HEK293T (cell line): Measurements from ENCODE around the gene MED27.

Experiments
- CTCF ChIA-PET: fragments of 350-600 bp; formaldehyde crosslinking; extraction: SDS; loops from one replicate; lab custom pipeline; 2021; ENCODE audit warnings: antibody characterized with exemption, inconsistent platforms; lab: Yijun Ruan, JAX
- POLR2A ChIA-PET: fragments of 350-600 bp; formaldehyde crosslinking; extraction: SDS; loops from one replicate; lab custom pipeline; 2020; ENCODE audit warnings: antibody characterized with exemption, inconsistent platforms; lab: Yijun Ruan, JAX
- DNase-seq: peaks from one replicate; pipeline ENCODE4 v3.0.0; 2012; ENCODE audit warnings: mixed read lengths; ENCODE audit errors: extremely low spot score
- ARNT ChIP-seq: fragments of 450-650 bp; IDR thresholded peaks from 2 replicates; pipeline ENCODE4 v1.6.1; 2017; ENCODE audit warnings: mild to moderate bottlenecking
- BHLHE40 ChIP-seq: fragments of 450-650 bp; IDR thresholded peaks from 2 replicates; pipeline ENCODE4 v1.6.1; 2016; ENCODE audit warnings: mild to moderate bottlenecking, moderate library complexity, borderline replicate concordance
- CTBP1 ChIP-seq: fragments of 450-650 bp; IDR thresholded peaks from 2 replicates; pipeline ENCODE4 v1.6.1; 2016; ENCODE audit warnings: borderline replicate concordance
- ELF4 ChIP-seq: fragments of 450-650 bp; IDR thresholded peaks from 2 replicates; pipeline ENCODE4 v1.6.1; 2017; ENCODE audit warnings: antibody characterized with exemption
- FOXA1 ChIP-seq: fragments of 450-650 bp; IDR thresholded peaks from 2 replicates; pipeline ENCODE4 v1.6.1; 2016; ENCODE audit warnings: mild to moderate bottlenecking
- FOXK2 ChIP-seq: fragments of 450-650 bp; IDR thresholded peaks from 2 replicates; pipeline ENCODE4 v1.6.1; 2016; ENCODE audit warnings: mild to moderate bottlenecking
- FOXM1 ChIP-seq: fragments of 450-650 bp; IDR thresholded peaks from 2 replicates; pipeline ENCODE4 v1.6.1; 2017; ENCODE audit warnings: mild to moderate bottlenecking, borderline replicate concordance
- HDGF ChIP-seq: fragments of 450-650 bp; IDR thresholded peaks from 2 replicates; pipeline ENCODE4 v1.6.1; 2017; ENCODE audit warnings: antibody characterized with exemption, borderline replicate concordance
- L3MBTL2 ChIP-seq: fragments of 450-650 bp; conservative IDR thresholded peaks from 2 replicates; pipeline ENCODE4 v1.6.1; 2016; ENCODE audit warnings: mild to moderate bottlenecking
- LEF1 ChIP-seq: fragments of 450-650 bp; IDR thresholded peaks from 2 replicates; pipeline ENCODE4 v1.6.1; 2017; ENCODE audit warnings: mild to moderate bottlenecking, borderline replicate concordance
- NFRKB ChIP-seq: fragments of 450-650 bp; IDR thresholded peaks from 2 replicates; pipeline ENCODE4 v1.6.1; 2016; ENCODE audit warnings: mild to moderate bottlenecking, moderate library complexity
- SP1 ChIP-seq: fragments of 450-650 bp; IDR thresholded peaks from 2 replicates; pipeline ENCODE4 v1.6.1; 2017
- SUZ12 ChIP-seq: fragments of 450-650 bp; IDR thresholded peaks from 2 replicates; pipeline ENCODE4 v1.6.1; 2016; ENCODE audit warnings: mild to moderate bottlenecking
- TARDBP ChIP-seq: fragments of 450-650 bp; IDR thresholded peaks from 2 replicates; pipeline ENCODE4 v1.6.1; 2016
- ZNF384 ChIP-seq: fragments of 450-650 bp; IDR thresholded peaks from 2 replicates; pipeline ENCODE4 v1.6.1; 2016
- TF ChIP-seq, protein P1 (sequence below): fragments of 450-650 bp; IDR thresholded peaks from 2 replicates; pipeline ENCODE4 v1.6.1; 2016

MED27 gene

DNA sequence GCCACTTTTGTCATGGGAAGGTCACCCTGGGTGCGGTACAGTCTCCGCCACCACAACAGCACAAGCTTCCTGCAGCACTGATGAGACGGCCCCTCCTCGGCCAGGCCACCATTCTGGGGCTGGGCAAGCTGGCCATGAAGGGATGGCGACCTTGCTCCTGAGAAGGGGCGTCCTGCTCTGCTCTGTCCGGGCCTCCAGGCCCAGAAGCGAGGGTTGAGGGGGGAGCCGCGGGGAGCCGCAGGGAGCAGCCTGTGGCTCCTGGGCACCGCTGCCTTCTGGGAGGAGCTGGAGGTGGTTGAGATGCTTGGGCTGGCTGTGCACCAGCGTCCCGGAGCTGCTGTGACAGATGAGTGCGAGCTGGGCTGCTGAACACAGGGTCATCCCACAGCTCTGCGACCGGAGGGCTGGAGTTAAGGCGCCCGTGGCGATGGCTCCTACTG lies 255.5 kb downstream of the MED27 start:
- no peak for DNase-seq
- TF ChIP-seq SUZ12 = no peak
- TF ChIP-seq TARDBP = no peak
- no peak for TF ChIP-seq ARNT
- TF ChIP-seq ZNF384 = no peak
- no peak for TF ChIP-seq BHLHE40
- TF ChIP-seq HDGF = no peak
- no peak for TF ChIP-seq FOXK2
- TF ChIP-seq FOXM1 = no peak
- TF ChIP-seq NFRKB = no peak
- TF ChIP-seq LEF1 = no peak
- no peak for TF ChIP-seq SP1
- no peak for TF ChIP-seq L3MBTL2
- no peak for TF ChIP-seq CTBP1
- TF ChIP-seq, protein P1, sequence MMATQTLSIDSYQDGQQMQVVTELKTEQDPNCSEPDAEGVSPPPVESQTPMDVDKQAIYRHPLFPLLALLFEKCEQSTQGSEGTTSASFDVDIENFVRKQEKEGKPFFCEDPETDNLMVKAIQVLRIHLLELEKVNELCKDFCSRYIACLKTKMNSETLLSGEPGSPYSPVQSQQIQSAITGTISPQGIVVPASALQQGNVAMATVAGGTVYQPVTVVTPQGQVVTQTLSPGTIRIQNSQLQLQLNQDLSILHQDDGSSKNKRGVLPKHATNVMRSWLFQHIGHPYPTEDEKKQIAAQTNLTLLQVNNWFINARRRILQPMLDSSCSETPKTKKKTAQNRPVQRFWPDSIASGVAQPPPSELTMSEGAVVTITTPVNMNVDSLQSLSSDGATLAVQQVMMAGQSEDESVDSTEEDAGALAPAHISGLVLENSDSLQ = no peak
- TF ChIP-seq FOXA1 = no peak
- TF ChIP-seq ELF4 = no peak
- ChIA-PET POLR2A (no interaction called here), CTCF (no interaction called here)

DNA sequence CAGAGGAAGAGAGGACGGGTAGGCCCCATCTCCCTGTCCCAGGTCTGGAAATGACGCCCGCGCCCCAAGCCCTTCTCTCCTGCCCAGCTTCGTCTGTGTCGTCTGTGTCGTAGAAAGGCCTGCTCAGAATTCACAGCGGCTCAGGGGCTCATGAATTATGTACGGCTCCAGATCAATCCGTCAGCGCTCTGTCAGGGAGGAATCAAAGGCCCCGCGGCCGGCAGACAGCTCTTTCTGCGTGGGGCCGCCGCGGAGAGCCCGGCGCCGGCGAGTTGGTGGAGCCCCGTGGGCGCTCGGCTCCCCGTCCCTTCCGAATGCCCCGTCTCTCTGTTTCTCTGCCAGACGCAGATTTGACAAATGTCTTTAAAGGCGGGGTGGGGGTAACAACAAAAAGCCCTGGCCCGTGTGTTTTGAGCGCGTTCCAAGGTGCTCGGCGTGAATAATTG lies 255.9 kb downstream of the MED27 start:
- ChIA-PET POLR2A (no interaction called here), CTCF (no interaction called here)
- TF ChIP-seq, protein P1 = no peak
- no peak for TF ChIP-seq ARNT
- no peak for TF ChIP-seq CTBP1
- no peak for TF ChIP-seq SUZ12
- no peak for TF ChIP-seq BHLHE40
- TF ChIP-seq HDGF = no peak
- TF ChIP-seq LEF1 = no peak
- no peak for TF ChIP-seq ZNF384
- TF ChIP-seq SP1 = no peak
- no peak for TF ChIP-seq FOXK2
- TF ChIP-seq NFRKB = no peak
- no peak for TF ChIP-seq FOXM1
- no peak for TF ChIP-seq FOXA1
- no peak for TF ChIP-seq ELF4
- no peak for TF ChIP-seq TARDBP
- TF ChIP-seq L3MBTL2 = no peak
- no peak for DNase-seq

DNA sequence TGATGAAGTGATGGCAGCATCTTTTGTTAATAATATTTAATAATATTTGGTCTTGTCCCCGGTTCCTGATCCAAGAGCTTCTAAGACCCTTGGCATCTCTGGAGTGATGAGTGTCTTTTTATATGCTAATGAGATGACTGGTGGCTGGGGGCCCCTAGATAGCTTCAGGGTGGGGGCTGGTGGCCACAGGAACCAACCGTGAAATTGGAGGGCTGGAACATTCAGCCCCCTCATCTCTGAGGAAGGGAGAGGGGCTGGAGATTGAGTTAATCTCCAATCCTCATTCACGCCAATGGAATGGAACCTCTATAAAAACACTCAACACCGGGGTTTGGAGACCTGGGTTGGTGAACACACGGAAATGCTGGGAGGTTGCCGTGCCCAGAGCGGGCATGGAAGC lies 261.6 kb downstream of the MED27 start:
- ChIA-PET POLR2A (no interaction called here), CTCF (no interaction called here)
- no peak for TF ChIP-seq CTBP1
- no peak for TF ChIP-seq ZNF384
- TF ChIP-seq, protein P1 = no peak
- TF ChIP-seq BHLHE40 = no peak
- TF ChIP-seq TARDBP = no peak
- DNase-seq = no peak

DNA sequence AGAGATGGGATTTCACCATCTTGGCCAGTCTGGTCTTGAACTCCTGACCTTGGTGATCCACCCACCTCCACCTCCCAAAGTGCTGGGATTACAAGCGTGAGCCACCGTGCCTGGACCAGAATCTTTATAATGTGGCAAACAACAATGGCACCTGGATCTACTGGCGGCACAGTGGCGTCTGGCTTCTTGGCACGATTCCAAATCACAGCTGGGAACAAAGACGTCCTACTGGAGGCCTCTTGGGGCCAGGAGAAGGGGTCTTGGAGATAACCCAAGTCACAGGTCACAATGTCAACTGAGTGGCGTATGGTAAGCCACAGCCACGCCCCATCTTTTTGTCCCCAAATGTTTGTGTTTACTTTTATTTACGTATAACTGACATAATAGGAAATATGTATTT lies 262.0 kb downstream of the MED27 start:
- no peak for DNase-seq
- CTCF ChIA-PET = no interaction called here
- TF ChIP-seq FOXA1 (no peak), SUZ12 (no peak), HDGF (no peak), NFRKB (no peak), CTBP1 (no peak), FOXM1 (no peak), SP1 (no peak), TARDBP (no peak)
- POLR2A ChIA-PET = no interaction called here

DNA sequence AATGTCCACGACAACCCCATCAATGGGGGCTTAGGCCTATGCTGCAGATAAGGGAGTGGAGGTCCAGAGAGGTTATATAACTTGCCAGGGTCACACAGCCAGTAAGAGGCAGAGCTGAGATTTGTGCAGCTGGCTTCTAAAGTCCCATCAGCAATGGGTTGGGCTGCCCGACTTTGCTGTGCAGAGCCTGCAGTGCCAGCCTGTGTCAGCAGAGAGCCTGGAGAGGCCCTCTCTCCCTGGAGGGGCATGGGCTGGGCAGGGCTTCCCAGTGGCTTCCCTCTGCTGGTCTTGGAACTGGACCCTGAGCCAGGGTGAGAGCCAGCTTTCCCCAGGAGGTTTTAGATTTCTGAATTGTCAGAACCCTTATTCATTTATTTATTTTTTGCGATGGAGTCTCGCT lies 262.6 kb downstream of the MED27 start:
- POLR2A ChIA-PET = no interaction called here
- TF ChIP-seq SUZ12 = no peak
- TF ChIP-seq L3MBTL2 = no peak
- no peak for TF ChIP-seq FOXA1
- TF ChIP-seq TARDBP = no peak
- no peak for TF ChIP-seq LEF1
- no peak for TF ChIP-seq FOXK2
- TF ChIP-seq BHLHE40 = no peak
- TF ChIP-seq ELF4 = no peak
- TF ChIP-seq NFRKB = no peak
- TF ChIP-seq ARNT = no peak
- TF ChIP-seq, protein P1 = no peak
- no peak for TF ChIP-seq CTBP1
- no peak for TF ChIP-seq SP1
- TF ChIP-seq FOXM1 = no peak
- TF ChIP-seq HDGF = no peak
- no peak for DNase-seq
- CTCF ChIA-PET = no interaction called here
